NCI-H2081 (cell line): ENCODE results near the gene KLC3.
"Not testable (repeated sequence)": the region's sequence is repeated elsewhere in the genome, so short reads cannot be mapped to it uniquely, and the experiment has no call there.

Experiments
- DNase-seq, 2 experiments: peaks; one replicate each; lab custom pipeline; 2025; lab: John Stamatoyannopoulos, UW

KLC3 gene

DNA sequence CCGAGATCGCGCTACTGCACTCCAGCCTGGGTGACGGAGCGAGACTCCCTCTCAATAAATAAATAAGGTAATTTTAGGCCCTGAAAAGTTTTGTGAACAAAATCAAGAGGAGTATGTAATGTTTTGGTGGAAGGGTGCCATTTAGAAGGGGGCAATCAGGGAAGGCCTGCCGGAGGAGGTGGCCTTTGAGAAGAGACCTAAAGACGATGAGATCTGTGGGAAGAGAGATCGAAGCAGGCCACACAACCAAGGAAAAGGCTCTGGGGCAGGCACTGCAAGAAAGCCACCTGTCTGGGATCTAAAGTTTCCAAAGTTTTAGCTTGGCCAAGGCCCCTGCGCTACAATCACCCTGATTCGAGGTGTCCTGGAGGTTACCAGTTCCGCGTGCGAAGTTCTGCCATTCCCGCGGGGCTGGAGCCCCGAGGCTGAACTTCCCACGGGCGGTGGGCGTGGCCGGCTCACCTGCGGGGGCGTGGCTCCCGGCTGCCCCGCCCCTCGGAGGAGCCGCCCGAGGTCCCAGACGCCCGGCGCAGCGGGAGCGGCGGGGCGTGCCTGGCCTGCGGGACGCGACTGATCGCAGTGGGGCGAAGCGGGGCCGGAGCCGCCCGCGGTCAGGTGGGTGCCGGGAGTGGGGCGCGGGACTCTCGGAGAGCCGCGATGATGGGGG lies at the start of gene KLC3:
Gene KLC3, plus strand, starts transcription at position 519 of the 667 bp plus-strand sequence. CDS start 4,792 bp downstream, outside the sequence.
- peak in 1 of 2 experiments; percentile 38 for DNase-seq

- DNase-seq: no peak
Observed at GRCh38 chr19:45291834-45292233, 48.7 kb upstream of the KLC3 start.

DNA sequence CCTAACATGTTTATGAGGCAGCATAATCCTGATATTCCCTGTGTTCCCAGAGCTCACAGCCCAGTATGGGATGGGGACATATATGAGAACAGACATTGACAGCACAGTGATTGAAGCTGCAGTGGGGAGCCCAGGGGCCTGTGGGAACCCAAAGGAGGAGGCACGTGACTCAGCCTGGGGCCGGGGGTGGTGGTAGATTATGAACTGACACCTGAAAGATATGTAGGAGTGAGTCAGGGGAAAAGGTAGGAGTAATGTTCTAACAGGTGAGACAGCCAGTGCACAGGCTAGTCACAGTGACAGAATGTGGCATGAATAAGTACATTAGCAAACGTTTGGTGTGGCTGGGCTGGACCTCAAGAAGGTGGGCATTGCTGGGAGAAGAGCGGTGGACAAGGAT lies 46.9 kb upstream of the KLC3 start:
- no peak for DNase-seq

- no peak for DNase-seq
Observed at GRCh38 chr19:45294291-45295029, 46.1 kb upstream of the KLC3 start.

DNA sequence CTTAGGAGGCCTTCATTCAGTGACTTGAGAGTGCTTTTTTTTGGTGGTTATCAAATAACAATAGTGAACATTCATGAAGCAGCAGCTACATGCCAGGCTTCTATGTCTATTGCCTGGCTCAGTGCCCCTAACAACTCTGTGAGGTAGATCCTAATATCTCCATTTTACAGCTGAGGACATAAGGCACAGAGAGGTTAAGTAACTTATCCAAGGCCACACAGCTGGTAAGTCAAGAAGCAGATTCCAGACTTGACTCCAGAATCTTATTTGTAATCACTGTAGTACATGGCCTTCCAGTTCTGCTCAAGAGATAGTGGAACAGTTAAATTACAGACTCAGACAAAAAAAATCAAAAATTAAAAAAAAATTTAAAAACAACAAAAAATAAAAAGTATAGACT lies 44.7 kb upstream of the KLC3 start:
- DNase-seq: no peak

- no peak for DNase-seq
Observed at GRCh38 chr19:45296355-45296754, 44.2 kb upstream of the KLC3 start.

- no peak for DNase-seq
Observed at GRCh38 chr19:45297674-45298073, 42.9 kb upstream of the KLC3 start.

DNA sequence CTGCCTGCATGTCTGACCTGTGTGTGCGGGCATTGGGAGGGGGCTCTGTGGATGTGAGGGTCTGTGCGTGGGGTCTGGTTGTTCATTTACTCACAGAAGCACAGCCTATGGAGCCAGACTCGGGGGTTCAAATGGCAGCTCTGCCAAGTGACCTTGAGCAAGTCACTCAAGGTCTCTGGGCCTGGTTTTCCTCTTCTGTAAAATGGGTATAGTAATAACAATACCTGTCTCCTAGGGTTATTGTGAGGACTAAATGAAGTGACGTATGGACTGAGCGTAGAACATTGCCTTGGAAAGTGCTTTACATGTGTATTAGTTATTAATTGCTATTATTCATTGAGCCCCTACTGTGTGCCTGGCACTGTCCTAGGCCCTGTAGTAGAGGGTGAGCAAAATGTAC lies 42.3 kb upstream of the KLC3 start:
- no peak for DNase-seq

- no peak for DNase-seq
Observed at GRCh38 chr19:45299719-45300118, 40.8 kb upstream of the KLC3 start.

GRCh38 chr19:45302416-45302815 lies 38.1 kb upstream of the KLC3 start:
- DNase-seq: no peak

DNA sequence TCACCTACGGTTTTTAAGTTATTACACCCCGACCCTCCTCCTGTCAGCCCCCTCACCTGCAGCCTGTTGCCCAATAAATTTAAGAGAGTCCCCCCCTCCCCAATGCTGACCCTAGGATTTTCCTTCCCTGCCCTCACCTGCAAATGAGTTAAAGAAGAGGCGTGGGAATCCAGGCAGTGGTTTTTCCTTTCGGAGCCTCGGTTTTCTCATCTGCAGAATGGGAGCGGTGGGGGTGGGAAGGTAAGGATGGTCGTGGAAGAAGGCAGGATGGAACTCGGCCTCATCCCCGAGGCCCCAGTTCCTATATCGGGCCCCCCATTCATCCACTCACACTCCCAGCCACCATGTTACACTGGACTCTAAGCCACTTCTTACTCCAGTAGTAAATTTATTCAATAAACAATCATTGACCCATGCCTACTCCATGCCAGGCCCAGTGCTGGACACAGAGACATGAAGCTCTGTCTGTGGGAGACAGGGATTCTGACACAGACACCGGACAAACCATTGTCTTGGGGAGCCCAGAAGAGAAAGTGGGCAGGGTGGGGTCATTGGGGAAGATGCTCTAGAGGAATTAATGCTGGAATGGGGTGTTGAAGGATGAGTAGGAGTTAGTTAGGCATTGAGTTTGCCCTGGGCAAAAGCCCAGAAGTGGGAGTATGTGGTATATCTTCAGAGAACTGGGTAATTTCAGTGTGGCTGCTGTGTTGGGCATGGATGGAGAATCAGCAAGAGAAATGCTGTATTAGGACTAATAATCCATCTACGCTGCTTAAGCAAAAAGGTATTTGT lies 37.1 kb upstream of the KLC3 start:
- DNase-seq: no peak

DNA sequence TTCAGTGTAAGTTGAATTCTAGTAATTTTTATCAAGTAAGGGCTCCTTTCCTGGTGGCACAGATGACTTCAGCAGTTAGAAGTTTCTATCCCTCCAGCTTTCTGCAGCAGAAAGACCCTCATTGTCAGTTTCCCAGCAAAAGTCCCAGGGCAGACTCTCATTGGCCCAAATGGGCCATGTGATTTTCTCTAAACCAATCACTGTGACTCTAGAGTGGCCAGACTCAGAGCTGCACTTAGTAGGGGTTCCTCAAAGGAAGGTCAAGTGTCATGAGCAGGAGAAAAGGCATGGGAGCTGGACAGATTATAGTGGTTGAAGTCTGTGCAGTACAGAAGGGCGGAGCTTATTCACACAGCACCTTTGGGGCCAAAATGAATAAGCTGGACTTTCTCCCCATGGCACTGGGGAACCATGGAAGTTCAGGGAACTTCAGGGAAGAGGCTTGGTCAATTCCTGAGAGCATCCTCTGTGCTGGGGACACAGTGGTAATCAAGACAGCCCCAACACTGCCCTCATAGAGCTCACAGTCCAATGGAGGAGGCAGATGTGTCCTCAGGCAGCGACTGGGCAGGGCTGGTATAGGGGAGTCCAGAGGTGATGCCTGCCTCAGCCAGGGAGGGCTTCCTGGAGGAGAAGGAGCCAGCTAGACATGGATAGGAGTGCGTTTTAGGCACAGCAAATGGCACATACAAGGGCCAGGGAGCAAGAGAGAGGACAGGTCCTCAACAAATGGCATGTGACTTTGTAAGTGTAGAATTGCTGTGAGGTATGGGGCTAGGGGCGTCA lies 36.2 kb upstream of the KLC3 start:
- no peak for DNase-seq

GRCh38 chr19:45305007-45305406 lies 35.5 kb upstream of the KLC3 start:
- DNase-seq: no peak

GRCh38 chr19:45305421-45305820 lies 35.1 kb upstream of the KLC3 start:
- no peak for DNase-seq

DNA sequence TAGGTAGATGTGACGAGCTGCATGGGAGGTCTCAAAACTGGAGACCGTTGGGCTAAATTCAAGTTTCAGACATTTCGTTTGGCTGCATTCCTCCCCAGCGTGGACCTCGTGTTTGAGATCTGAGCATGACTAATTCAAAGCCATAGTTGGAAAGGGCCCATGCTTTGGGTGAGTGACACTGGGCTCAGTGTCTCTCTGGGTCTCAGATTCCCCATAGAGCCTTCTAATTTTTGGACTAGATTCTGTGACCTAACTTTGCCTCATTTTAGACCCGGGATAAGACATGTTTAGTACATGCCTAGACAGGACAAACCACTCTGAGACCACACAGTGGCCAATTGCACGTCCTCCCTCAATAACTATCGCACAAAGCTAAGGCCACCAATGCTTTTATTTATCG lies 34.5 kb upstream of the KLC3 start:
- DNase-seq: no peak

DNA sequence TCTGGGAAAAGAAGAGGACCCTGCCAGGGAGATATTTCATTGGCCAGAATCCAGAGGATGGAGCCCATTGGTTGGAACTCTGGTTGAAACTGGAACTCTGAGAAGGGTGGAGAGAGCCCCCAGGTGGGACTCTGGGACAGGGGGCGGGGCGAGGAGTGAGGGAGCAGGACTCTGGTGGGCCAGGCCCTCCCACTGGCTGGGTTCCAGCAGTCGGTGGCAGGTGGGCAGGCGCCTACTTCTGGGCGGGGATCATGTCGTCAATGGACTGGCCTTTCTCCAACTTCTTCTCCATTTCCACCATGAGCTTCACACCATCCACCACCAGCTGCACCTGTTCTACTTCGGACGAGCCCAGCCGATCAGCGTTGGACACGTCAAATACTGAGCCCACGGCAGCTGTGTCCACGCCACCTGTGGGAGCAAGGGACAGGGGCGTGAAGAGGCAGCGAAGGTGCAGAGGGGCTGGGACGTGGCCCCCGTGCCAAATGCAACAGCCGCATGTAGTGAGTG lies 34.0 kb upstream of the KLC3 start:
- DNase-seq: no peak

DNA sequence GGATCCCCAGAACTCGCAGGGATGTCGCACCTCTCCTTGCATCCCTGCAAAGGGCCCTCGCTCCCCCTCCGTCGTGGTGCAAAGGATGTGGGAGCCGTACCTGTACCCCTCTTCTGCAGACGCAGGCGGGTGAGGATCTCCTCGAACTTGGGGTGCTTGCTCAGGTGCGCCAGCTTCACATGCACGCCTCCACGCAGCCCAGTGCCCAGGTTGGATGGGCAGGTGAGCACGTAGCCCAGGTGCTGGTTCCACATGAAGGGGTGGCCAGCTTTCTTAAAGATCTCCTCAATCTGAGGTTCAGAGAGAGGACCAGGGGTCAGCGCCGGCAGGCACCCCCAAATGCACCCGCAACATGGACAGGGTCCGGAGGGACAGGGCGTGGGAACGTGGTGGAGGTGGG lies 33.2 kb upstream of the KLC3 start:
- no peak for DNase-seq

DNA sequence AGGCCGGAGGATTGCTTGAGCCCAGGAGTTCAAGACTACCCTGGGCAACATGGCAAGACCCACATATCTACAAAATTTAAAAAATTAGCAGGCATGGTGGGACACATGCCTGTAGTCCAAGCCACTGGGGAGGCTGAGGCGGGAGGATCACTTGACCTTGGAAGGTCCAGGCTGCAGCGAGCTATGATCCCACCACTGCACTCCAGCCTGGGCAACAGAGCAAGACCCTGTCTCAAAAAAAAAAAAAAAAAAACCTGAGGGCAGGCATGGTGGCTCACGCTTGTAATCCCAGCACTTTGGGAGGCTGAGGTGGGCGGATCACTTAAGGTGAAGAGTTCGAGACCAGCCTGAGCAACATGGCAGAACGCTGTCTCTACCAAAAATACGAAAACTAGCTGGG lies 31.2 kb upstream of the KLC3 start:
- not testable (repeated sequence) for DNase-seq

DNA sequence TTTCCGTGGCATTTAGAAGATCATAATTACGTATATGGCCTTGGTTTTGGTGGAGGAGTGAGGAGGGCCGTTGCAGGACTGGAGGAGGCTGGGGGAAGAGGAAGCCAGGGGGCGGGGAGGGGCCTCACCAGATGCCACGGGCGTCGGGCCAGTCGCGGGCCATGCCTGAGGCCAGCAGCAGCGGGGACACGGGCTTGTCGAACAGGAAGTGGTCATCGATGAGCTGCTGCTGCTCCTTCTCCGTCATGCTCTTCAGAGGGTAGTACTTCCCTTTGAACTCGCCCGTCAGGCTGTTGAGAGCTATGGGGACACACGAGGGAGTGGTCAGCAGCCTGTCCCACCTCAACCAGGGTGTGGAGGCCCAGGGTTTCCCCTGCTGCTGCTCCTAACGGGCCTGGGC lies 28.9 kb upstream of the KLC3 start:
- DNase-seq: no peak

DNA sequence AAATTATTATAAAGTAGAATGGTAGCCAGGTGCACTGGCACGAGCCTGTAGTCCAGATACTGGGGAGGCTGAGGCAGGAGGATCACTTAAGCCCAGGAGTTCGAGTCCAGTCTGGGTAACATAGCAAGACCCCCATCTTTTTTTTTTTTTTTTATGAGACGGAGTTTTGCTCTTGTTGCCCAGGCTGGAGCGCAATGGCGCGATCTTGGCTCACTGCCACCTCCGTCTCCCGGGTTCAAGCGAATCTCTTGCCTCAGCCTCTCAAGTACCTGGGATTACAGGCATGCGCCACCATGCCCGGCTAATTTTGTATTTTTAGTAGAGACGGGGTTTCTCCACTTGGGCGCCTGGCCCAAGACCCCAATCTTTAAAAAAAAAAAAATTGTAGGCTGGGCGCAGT lies 28.3 kb upstream of the KLC3 start:
- DNase-seq: not testable (repeated sequence)

DNA sequence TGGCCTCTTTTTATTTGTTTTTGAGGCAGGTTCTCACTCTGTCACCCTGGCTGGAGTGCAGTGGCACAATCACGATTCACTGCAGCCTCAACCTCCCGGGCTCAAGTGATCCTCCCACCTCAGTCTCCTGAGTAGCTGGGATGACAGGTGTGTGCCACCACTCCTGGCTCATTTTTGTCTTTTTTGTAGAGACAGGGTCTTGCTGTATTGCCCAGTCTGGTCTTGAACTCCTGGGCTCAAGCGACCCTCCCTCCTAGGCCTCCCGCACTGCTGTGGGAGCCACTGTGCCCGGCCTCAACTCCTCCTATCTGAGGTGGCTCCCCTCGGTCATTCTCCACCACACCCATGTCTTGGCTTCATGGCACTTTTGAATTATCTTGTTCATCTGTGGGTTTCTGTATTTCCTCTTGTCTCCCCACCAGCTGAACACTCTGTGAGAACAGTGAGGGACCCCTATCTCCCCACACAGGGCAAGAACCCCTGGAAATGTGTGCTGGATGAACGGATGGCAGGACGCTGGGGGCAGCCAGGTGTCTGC lies 25.8 kb upstream of the KLC3 start:
- no peak for DNase-seq

DNA sequence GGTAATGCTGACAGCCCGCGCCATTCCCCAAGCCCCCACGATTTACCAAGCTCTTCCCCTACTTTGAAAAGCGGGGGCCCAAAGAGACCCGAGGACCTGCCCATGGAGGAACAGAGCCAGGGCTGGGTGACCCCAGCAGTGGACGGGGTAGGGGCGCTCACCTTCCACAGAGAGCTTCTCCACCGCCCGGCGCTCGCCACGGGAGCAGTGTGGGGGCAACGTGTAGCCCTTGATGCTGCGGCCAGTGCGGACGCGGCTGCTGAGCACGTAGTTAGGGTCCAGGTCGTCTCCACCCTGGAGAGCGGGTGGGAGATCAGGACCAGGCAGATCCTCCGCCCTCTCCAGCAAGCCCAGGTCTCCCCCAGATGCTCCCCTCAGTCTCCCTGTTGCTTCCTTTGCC lies 25.2 kb upstream of the KLC3 start:
- no peak for DNase-seq
